Fibroblast of peridontal ligament (primary cell): ENCODE data around the gene BBS5.
A peak's percentile ranks its signal among the peaks of the same experiment; 100 is the strongest.
"Not testable (repeated sequence)": the region's sequence is repeated elsewhere in the genome, so short reads cannot be mapped to it uniquely, and the experiment has no call there.

ENCODE experiments used
- DNase-seq: peaks from one replicate; pipeline ENCODE4 v3.0.0-alpha.2; 2010; ENCODE audit errors: extremely low read depth

BBS5 gene

GRCh38 chr2:169479257-169480078 is at the start of gene BBS5:
Gene BBS5 (plus strand): TSS chr2:169479494. CDS start chr2:169479554, 60 bp downstream.
- DNase-seq = peak; percentile 84

GRCh38 chr2:169431772-169432171 is 47.5 kb upstream of the BBS5 start:
- not testable (repeated sequence) for DNase-seq

- DNase-seq = not testable (repeated sequence)
Observed at GRCh38 chr2:169434236-169434635, 45.1 kb upstream of the BBS5 start.

- DNase-seq = no peak
Observed at GRCh38 chr2:169438466-169439072, 40.7 kb upstream of the BBS5 start.

- no peak for DNase-seq
Observed at GRCh38 chr2:169439900-169440299, 39.4 kb upstream of the BBS5 start.

GRCh38 chr2:169446452-169446851 is 32.8 kb upstream of the BBS5 start:
- no peak for DNase-seq

- no peak for DNase-seq
Observed at GRCh38 chr2:169448316-169448715, 31.0 kb upstream of the BBS5 start.

- no peak for DNase-seq
Observed at GRCh38 chr2:169448865-169449264, 30.4 kb upstream of the BBS5 start.

GRCh38 chr2:169452080-169452479 is 27.2 kb upstream of the BBS5 start:
- DNase-seq = peak; percentile 71

- not testable (repeated sequence) for DNase-seq
Observed at GRCh38 chr2:169453044-169453443, 26.2 kb upstream of the BBS5 start.

GRCh38 chr2:169461143-169461542 is 18.2 kb upstream of the BBS5 start:
- DNase-seq = no peak

GRCh38 chr2:169462896-169463695 is 16.2 kb upstream of the BBS5 start:
- DNase-seq = peak; percentile 95

- DNase-seq = no peak
Observed at GRCh38 chr2:169464466-169464865, 14.8 kb upstream of the BBS5 start.

- DNase-seq = no peak
Observed at GRCh38 chr2:169464882-169465281, 14.4 kb upstream of the BBS5 start.

GRCh38 chr2:169468841-169469240 is 10.5 kb upstream of the BBS5 start:
- DNase-seq = no peak

- no peak for DNase-seq
Observed at GRCh38 chr2:169469952-169470572, 9.2 kb upstream of the BBS5 start.

GRCh38 chr2:169472249-169472648 is 7.0 kb upstream of the BBS5 start:
- DNase-seq = no peak

- DNase-seq = no peak
Observed at GRCh38 chr2:169476459-169476858, 2.8 kb upstream of the BBS5 start.

GRCh38 chr2:169478339-169478738 is 955 bp upstream of the BBS5 start:
- DNase-seq = peak; percentile 76

- no peak for DNase-seq
Observed at GRCh38 chr2:169478745-169479256, 493 bp upstream of the BBS5 start.

- DNase-seq = peak; percentile 33
Observed at GRCh38 chr2:169480079-169480465, 778 bp downstream of the BBS5 start.

GRCh38 chr2:169485650-169486138 is 6.4 kb downstream of the BBS5 start:
- no peak for DNase-seq
